Motor neuron (in vitro differentiated cells): Measurements from ENCODE around the gene OR56B1. TPM values are rescaled to one million over a fixed set of nuclear protein-coding genes. Genes with fewer than 3 reads are reported as not detected.
"Not testable (repeated sequence)": the region's sequence is repeated elsewhere in the genome, so short reads cannot be mapped to it uniquely, and the experiment has no call there.

Source experiments
- ATAC-seq, 8 experiments: fragments of 200-7000 bp; cut with Tn5 transposase; replicated peaks in 6 of 8; 2 replicates each; pipeline ENCODE4 v1.8.0; 2021; ENCODE audit warnings: mild to moderate bottlenecking in 8 of 8, moderate library complexity in 8 of 8
- H3K27ac ChIP-seq, 2 donors: fragments of 250-450 bp; sonication (Bioruptor Pico); 2 replicates each; pipeline ENCODE4 v1.9.0; 2021; ENCODE audit warnings: antibody characterized with exemption in 2 of 2, mild to moderate bottlenecking in 2 of 2, moderate library complexity in 1 of 2
- H3K4me1 ChIP-seq, 2 donors: fragments of 250-450 bp; sonication (Bioruptor Pico); replicated peaks in 1 of 2; 2 replicates each; pipeline ENCODE4 v1.6.1; 2021; ENCODE audit warnings: antibody characterized with exemption in 2 of 2, mild to moderate bottlenecking in 2 of 2, moderate library complexity in 1 of 2
- H3K4me3 ChIP-seq, 5 donors: fragments of 250-450 bp; sonication (Bioruptor Pico); 2 replicates each; pipeline ENCODE4 v1.9.0; 2021; ENCODE audit warnings: antibody characterized with exemption in 5 of 5, mild to moderate bottlenecking in 5 of 5, moderate library complexity in 4 of 5
- WGBS, 10 experiments: fragments of 450-650 bp; shearing (Covaris generic); methylation state at CpG; one replicate each; pipeline ENCODE4 v1.0.0; 2022; 5-methylcytosine and 5-hydroxymethylcytosine counted together
- in situ Hi-C, 9 experiments: fragments of 400-800 bp; cut with MboI; loops; one replicate each; pipeline ENCODE4 v1.15.0; 2021; ENCODE audit warnings: low sequenced_read_pairs in 9 of 9, low pct_unique_long_range_greater_than_20kb in 2 of 9; ENCODE audit not compliant: unreplicated experiment in 9 of 9
- total RNA-seq, 8 experiments: library from RNA; unstranded; fragments of 300-600 nt; gene quantifications; 2 replicates each; pipeline versions ENCODE4 v1.2.3 to v1.2.4, GENCODE V29; 2022

The OR56B1 gene
- total RNA-seq, 8 experiments from 2014 or later, result 0.08 to 0.43 (median 0.18) TPM; not detected in 2

DNA sequence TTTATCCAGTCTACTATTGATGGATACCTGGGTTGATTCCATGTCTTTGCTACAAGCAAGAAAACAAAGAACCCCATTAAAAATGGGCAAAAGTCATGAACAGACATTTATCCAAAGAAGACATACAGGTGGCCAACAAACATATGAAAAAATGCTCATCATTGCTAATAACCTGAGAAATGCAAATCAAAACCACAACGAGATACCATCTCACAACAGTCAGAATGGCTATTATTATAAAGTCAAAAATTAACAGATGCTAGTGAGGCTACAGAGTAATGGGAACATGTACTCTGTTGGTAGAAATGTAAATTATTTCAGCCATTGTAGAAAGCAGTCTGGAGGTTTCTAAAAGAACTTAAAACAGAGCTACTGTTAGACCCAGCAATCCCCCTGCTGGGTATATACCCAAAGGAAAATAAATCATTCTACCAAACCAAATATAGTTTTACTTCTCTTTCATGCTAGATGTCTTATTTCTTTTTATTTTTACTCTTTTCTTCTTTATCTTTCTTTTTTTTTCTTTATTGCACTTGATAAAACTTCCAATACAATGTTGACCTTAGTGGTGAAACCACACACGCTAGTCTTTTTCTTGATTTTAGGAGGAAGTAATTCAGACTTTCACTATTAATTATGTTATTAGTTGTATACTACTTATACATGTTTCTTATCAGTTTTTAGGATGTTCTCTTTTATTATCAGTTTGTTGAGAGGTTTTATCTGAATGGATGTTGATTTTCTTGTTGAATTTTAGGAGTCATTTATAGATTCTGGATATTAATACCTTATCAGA lies 32.3 kb upstream of the OR56B1 start:
- in situ Hi-C loops, result no loop called here
- whole genome bisulfite sequencing, 10 experiments, result 75 to 100% (median 98%) methylated on average over 1 to 2 of the region's 2 CpGs

DNA sequence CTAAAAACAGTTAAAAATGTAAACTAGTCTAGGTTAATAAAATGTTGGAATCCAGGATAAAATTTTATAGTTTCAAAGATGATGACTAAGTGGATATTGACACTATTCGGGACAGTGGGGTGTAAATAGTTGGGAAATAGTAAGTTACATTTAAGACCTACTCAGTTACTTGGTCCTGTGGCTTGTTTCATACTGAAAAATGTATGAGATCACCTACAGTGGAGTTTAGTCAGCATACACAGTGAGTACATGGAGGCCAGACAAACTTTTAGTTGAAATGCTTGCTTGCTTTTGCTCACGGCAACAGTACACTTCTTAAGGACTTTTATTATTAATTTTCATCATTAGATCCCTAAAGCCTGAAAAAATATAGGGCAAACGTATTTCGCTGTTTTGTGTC lies 30.6 kb upstream of the OR56B1 start:
- WGBS, 10 experiments, result 73 to 100% (median 93%) methylated on average over 1 to 4 of the region's 4 CpGs; no CpG with 5 or more reads in 1 of the 10 experiments
- in situ Hi-C loops, result no loop called here
- Histone ChIP-seq H3K27ac (no peak overlapping the region), H3K4me3 (no peak overlapping the region), H3K4me1 (no peaks in the 10 kb centered on the region)
- ATAC-seq, result no peak

More for the DNA sequence above, 32.3 kb upstream of the OR56B1 start:
- Histone ChIP-seq H3K27ac (no peak overlapping the region), H3K4me1 (no peaks in the 10 kb centered on the region), H3K4me3 (no peak overlapping the region)
- ATAC-seq, result no peak

DNA sequence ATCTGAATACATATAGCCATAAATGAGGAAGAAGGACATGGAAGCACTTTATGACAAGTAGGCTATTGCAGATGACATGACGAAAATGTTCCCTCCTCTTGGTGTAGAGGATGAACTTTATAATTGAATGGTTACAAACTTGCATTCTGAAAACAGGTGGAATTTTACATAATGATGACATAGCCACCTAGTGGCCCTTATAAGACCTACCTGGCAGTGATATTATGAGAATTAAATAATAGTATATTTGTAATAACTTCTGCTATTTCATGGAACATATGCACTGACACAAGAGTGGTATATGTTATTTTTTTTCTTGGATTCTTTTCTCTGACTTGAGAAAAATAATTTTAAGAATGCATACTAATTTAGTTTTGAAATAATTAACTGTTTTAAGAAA lies 23.7 kb upstream of the OR56B1 start:
- Histone ChIP-seq H3K4me1 (no peaks in the 10 kb centered on the region), H3K27ac (no peak overlapping the region), H3K4me3 (no peak overlapping the region)
- 44 to 100% (median 90%) methylated on average over 1 of the region's 1 CpG; no CpG with 5 or more reads in 5 of the 10 experiments for WGBS, 10 experiments
- no peak for ATAC-seq
- in situ Hi-C loops, result no loop called here

- H3K4me1 ChIP-seq, result no peaks in the 10 kb centered on the region
- 75 to 100% (median 83%) methylated on average over 1 to 4 of the region's 5 CpGs; no CpG with 5 or more reads in 3 of the 10 experiments for WGBS, 10 experiments
- ATAC-seq, result no peak
- no peak overlapping the region for H3K4me3 ChIP-seq
- H3K27ac ChIP-seq, result no peak overlapping the region
- in situ Hi-C loops, result no loop called here
These were observed 22.6 kb upstream of the OR56B1 start for GRCh38 chr11:5713695-5714094.

DNA sequence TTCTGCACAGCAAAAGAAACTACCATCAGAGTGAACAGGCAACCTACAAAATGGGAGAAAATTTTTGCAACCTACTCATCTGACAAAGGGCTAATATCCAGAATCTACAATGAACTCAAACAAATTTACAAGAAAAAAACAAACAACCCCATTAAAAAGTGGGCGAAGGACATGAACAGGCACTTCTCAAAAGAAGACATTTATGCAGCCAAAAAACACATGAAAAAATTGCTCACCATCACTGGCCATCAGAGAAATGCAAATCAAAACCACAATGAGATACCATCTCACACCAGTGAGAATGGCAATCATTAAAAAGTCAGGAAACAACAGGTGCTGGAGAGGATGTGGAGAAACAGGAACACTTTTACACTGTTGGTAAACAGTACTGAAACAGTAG lies 19.7 kb upstream of the OR56B1 start:
- ATAC-seq, H3K4me1 ChIP-seq, H3K4me3 ChIP-seq, in situ Hi-C loops, H3K27ac ChIP-seq: not testable (repeated sequence)
- no CpG with 5 or more reads among the region's 1 CpG for WGBS, 10 experiments

- Histone ChIP-seq H3K4me1 (no peaks in the 10 kb centered on the region), H3K27ac (no peak overlapping the region), H3K4me3 (no peak overlapping the region)
- in situ Hi-C loops, result no loop called here
- WGBS, 10 experiments, result 29 to 100% (median 87%) methylated on average over 1 to 2 of the region's 3 CpGs; no CpG with 5 or more reads in 4 of the 10 experiments
- no peak for ATAC-seq
These were observed 16.3 kb upstream of the OR56B1 start for GRCh38 chr11:5719703-5720495.

GRCh38 chr11:5722622-5723021 lies 13.6 kb upstream of the OR56B1 start:
- Histone ChIP-seq H3K4me3 (no peak overlapping the region), H3K27ac (no peak overlapping the region), H3K4me1 (no peaks in the 10 kb centered on the region)
- ATAC-seq, result no peak
- WGBS, 10 experiments, result 0 to 100% (median 46%) methylated on average over 1 of the region's 2 CpGs; no CpG with 5 or more reads in 2 of the 10 experiments
- in situ Hi-C loops, result no loop called here

GRCh38 chr11:5726351-5726750 lies 9.9 kb upstream of the OR56B1 start:
- in situ Hi-C loops, result no loop called here
- no peak for ATAC-seq
- Histone ChIP-seq H3K4me3 (no peak overlapping the region), H3K27ac (no peak overlapping the region), H3K4me1 (no peaks in the 10 kb centered on the region)
- WGBS, 10 experiments, result 88 to 100% methylated on average over 1 of the region's 1 CpG; no CpG with 5 or more reads in 8 of the 10 experiments

GRCh38 chr11:5727691-5728090 lies 8.6 kb upstream of the OR56B1 start:
- Histone ChIP-seq H3K27ac (no peak overlapping the region), H3K4me3 (no peak overlapping the region), H3K4me1 (no peaks in the 10 kb centered on the region)
- 0 to 100% (median 61%) methylated on average over 1 of the region's 1 CpG; no CpG with 5 or more reads in 2 of the 10 experiments for WGBS, 10 experiments
- in situ Hi-C loops, result no loop called here
- no peak for ATAC-seq

DNA sequence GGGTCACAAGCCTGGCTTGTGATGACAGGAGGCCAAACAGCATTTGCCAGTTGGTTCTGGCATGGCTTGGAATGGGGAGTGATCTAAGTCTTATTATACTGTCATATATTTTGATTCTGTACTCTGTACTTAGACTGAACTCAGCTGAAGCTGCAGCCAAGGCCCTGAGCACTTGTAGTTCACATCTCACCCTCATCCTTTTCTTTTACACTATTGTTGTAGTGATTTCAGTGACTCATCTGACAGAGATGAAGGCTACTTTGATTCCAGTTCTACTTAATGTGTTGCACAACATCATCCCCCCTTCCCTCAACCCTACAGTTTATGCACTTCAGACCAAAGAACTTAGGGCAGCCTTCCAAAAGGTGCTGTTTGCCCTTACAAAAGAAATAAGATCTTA lies 843 bp downstream of the OR56B1 start:
- no peak overlapping the region for H3K4me3 ChIP-seq
- ATAC-seq, result peak in 7 of 8 experiments; percentile 39 to 92 (median 83)
- H3K4me1 ChIP-seq, result peaks cover 10 to 23% of the 10 kb centered on the region in 2 donors
- no peak overlapping the region for H3K27ac ChIP-seq
- in situ Hi-C loops, result no loop called here

GRCh38 chr11:5737670-5738392 lies 1.6 kb downstream of the OR56B1 start:
- 33 to 62% (median 41%) methylated on average over 2 to 6 of the region's 6 CpGs; no CpG with 5 or more reads in 1 of the 10 experiments for WGBS, 10 experiments
- Histone ChIP-seq H3K4me1 (peaks cover 10 to 23% of the 10 kb centered on the region in 2 donors), H3K4me3 (no peak overlapping the region), H3K27ac (no peak overlapping the region)
- in situ Hi-C loops, result no loop called here
- ATAC-seq, result peak in 7 of 8 experiments; percentile 33 to 79 (median 65)

DNA sequence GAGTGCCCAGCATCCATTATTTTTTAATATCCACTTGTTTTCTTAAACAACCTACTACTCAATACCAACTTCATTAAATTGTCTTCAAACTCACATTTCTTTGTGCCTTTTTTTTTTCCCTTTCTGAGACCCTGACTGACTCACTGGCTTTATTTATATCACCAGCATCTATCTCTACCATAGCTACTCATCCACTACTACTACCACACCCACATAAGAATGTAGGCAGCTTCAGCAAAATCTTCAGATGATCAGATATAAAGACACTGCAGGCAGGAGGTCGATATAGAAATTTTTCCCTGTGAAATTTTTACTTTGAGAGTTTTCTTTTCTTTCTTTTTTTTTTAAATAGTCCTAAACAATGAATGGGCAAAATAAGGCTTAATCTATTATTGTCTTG lies 2.2 kb downstream of the OR56B1 start:
- ATAC-seq, result peak in 7 of 8 experiments; percentile 4 to 67 (median 20)
- WGBS, 10 experiments, result 10 to 100% (median 86%) methylated on average over 1 of the region's 1 CpG; no CpG with 5 or more reads in 3 of the 10 experiments

DNA sequence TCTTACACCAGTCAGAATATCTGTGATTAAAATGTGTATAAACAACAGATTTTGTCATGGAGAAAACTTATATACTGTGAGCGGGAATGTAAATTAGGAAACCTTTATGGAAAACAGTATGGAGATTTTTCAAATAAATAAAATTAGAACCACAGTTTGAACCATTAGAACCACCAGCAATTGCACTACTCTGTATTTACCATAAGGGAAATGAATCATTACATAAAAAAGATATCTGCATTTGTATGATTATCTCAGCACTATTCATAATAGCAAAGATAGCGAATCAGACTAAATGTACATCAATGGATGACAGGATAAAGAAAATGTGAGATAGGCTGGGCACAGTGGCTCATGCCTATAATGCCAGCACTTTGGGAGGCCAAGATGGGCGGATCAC lies 10.4 kb downstream of the OR56B1 start:
- in situ Hi-C loops, result no loop called here
- whole genome bisulfite sequencing, 10 experiments, result 13 to 100% (median 86%) methylated on average over 1 to 3 of the region's 3 CpGs; no CpG with 5 or more reads in 1 of the 10 experiments
- Histone ChIP-seq H3K4me3 (no peak overlapping the region), H3K4me1 (peaks cover 0 to 2% of the 10 kb centered on the region in 2 donors), H3K27ac (no peak overlapping the region)
- ATAC-seq, result peak in 3 of 8 experiments; percentile 49 to 73 (median 65)

More for the DNA sequence above, 2.2 kb downstream of the OR56B1 start:
- no peak overlapping the region for H3K4me3 ChIP-seq
- in situ Hi-C loops, result no loop called here
- H3K4me1 ChIP-seq, result peaks cover 10 to 23% of the 10 kb centered on the region in 2 donors
- no peak overlapping the region for H3K27ac ChIP-seq
